ENCODE data around the gene ORC3.

GRCh38 chr6:87684895-87685654 is 95.1 kb downstream of the ORC3 start:
- TF ChIP-seq GATA2 (IDR thresholded peaks at IDR 0.05; ENCODE audit: low read depth, low read length) = no peak
- TF ChIP-seq GATA3 (IDR thresholded peaks at IDR 0.05; ENCODE audit: low read depth, low read length) = no peak
